HEK293 (cell line): Measurements from ENCODE around the gene MERTK.

ENCODE experiments used
- CTCF ChIA-PET: fragments of 350-600 bp; formaldehyde crosslinking; extraction: SDS; loops from one replicate; lab custom pipeline; 2021; ENCODE audit warnings: antibody characterized with exemption; lab: Yijun Ruan, JAX
- POLR2A ChIA-PET: fragments of 300-600 bp; formaldehyde crosslinking; extraction: SDS; loops from one replicate; lab custom pipeline; 2020; ENCODE audit warnings: antibody characterized with exemption, inconsistent platforms; lab: Yijun Ruan, JAX
- H3K27ac ChIP-seq: fragments of 200-500 bp; sonication (Bioruptor generic); 2 replicates; pipeline ENCODE4 v1.5.1; 2014; ENCODE audit warnings: low read depth, low read length, control low read depth, inconsistent platforms; ENCODE audit errors: extremely low read depth
- H3K36me3 ChIP-seq, 2 experiments: fragments of 200-500 bp in 1 of 2; sonication (Bioruptor generic) in 1 of 2; 1 replicate in 1 of 2; 2 replicates in 1 of 2; pipeline ENCODE4 v1.5.1; 2014 to 2017; ENCODE audit warnings: inconsistent platforms in 2 of 2, low read length in 2 of 2; ENCODE audit not compliant: control insufficient read depth in 2 of 2, insufficient read depth in 1 of 2
- H3K4me1 ChIP-seq: fragments of 200-500 bp; sonication (Bioruptor generic); 2 replicates; pipeline ENCODE4 v1.5.1; 2014; ENCODE audit warnings: mild to moderate bottlenecking, low read length, inconsistent platforms; ENCODE audit not compliant: control insufficient read depth, insufficient read depth
- H3K4me3 ChIP-seq: 2 replicates; pipeline ENCODE4 v1.5.1; 2011; ENCODE audit warnings: low read depth, mild to moderate bottlenecking, control low read depth, low read length, moderate library complexity
- H3K9me3 ChIP-seq: fragments of 200-500 bp; sonication (Bioruptor generic); 2 replicates; pipeline ENCODE4 v1.5.1; 2014; ENCODE audit warnings: low read depth, low read length, inconsistent platforms; ENCODE audit not compliant: control insufficient read depth, insufficient read depth
- ATF2 ChIP-seq: fragments of 450-650 bp; formaldehyde crosslinking; IDR thresholded peaks from 2 replicates; pipeline ENCODE4 v1.5.1; 2016; ENCODE audit warnings: missing biosample characterization, missing genetic modification characterization, low read depth
- CTCF ChIP-seq: fragments of 450-650 bp; formaldehyde crosslinking; IDR thresholded peaks from 2 replicates; pipeline ENCODE4 v1.5.1; 2016; ENCODE audit warnings: missing biosample characterization, missing genetic modification characterization
- FEZF1 ChIP-seq: fragments of 450-650 bp; formaldehyde crosslinking; IDR thresholded peaks from 2 replicates; pipeline ENCODE4 v1.5.1; 2016; ENCODE audit warnings: missing biosample characterization, missing genetic modification characterization
- GLIS2 ChIP-seq: fragments of 450-650 bp; formaldehyde crosslinking; IDR thresholded peaks from 2 replicates; pipeline ENCODE4 v1.5.1; 2016; ENCODE audit warnings: missing biosample characterization, missing genetic modification characterization
- HOXC10 ChIP-seq: sonication (generic); formaldehyde crosslinking; IDR thresholded peaks from 2 replicates; pipeline ENCODE4 v1.8.1; 2023; ENCODE audit warnings: mild to moderate bottlenecking, missing genetic modification reagents
- PRDM1 ChIP-seq: fragments of 450-650 bp; formaldehyde crosslinking; IDR thresholded peaks from 2 replicates; pipeline ENCODE4; 2016; ENCODE audit warnings: missing biosample characterization, missing genetic modification characterization
- SETDB1 ChIP-seq: IDR thresholded peaks from one replicate; pipeline ENCODE4 v1.6.1; 2017; ENCODE audit warnings: mild to moderate bottlenecking, low read length, moderate library complexity, mixed read lengths; ENCODE audit not compliant: insufficient read length
- TRIM28 ChIP-seq: IDR thresholded peaks from 2 replicates; pipeline ENCODE4 v1.6.1; 2011; ENCODE audit warnings: low read length, control low read depth, borderline replicate concordance
- ZBTB17 ChIP-seq: fragments of 450-650 bp; formaldehyde crosslinking; IDR thresholded peaks from 2 replicates; pipeline ENCODE4 v1.5.1; 2016; ENCODE audit warnings: missing biosample characterization, missing genetic modification characterization
- ZBTB49 ChIP-seq: fragments of 450-650 bp; formaldehyde crosslinking; IDR thresholded peaks from 2 replicates; pipeline ENCODE4 v1.5.1; 2016; ENCODE audit warnings: missing biosample characterization, missing genetic modification characterization, low read depth
- ZNF10 ChIP-seq: fragments of 450-650 bp; formaldehyde crosslinking; IDR thresholded peaks from 2 replicates; pipeline ENCODE4 v1.5.1; 2017; ENCODE audit warnings: missing biosample characterization, missing genetic modification characterization
- ZNF138 ChIP-seq: fragments of 450-650 bp; formaldehyde crosslinking; IDR thresholded peaks from 2 replicates; pipeline ENCODE4 v1.5.1; 2016; ENCODE audit warnings: missing biosample characterization, missing genetic modification characterization, borderline replicate concordance
- ZNF239 ChIP-seq: fragments of 450-650 bp; formaldehyde crosslinking; IDR thresholded peaks from 2 replicates; pipeline ENCODE4 v1.5.1; 2016; ENCODE audit warnings: missing biosample characterization, missing genetic modification characterization
- ZNF280C ChIP-seq: fragments of 450-650 bp; formaldehyde crosslinking; IDR thresholded peaks from 2 replicates; pipeline ENCODE4 v1.5.1; 2016; ENCODE audit warnings: missing biosample characterization, missing genetic modification characterization
- ZNF398 ChIP-seq: fragments of 450-650 bp; formaldehyde crosslinking; IDR thresholded peaks from 2 replicates; pipeline ENCODE4 v1.5.1; 2017; ENCODE audit warnings: missing biosample characterization, missing genetic modification characterization
- ZNF488 ChIP-seq: fragments of 450-650 bp; formaldehyde crosslinking; IDR thresholded peaks from 2 replicates; pipeline ENCODE4 v1.5.1; 2016; ENCODE audit warnings: missing biosample characterization, missing genetic modification characterization
- ZNF521 ChIP-seq: fragments of 450-650 bp; formaldehyde crosslinking; IDR thresholded peaks from 2 replicates; pipeline ENCODE4 v1.5.1; 2017; ENCODE audit warnings: missing biosample characterization, mild to moderate bottlenecking, missing genetic modification characterization
- ZNF654 ChIP-seq: fragments of 450-650 bp; formaldehyde crosslinking; IDR thresholded peaks from 2 replicates; pipeline ENCODE4 v1.5.1; 2016; ENCODE audit warnings: low read depth, missing biosample characterization, missing genetic modification characterization
- ZNF658 ChIP-seq: fragments of 450-650 bp; formaldehyde crosslinking; IDR thresholded peaks from 2 replicates; pipeline ENCODE4; 2016; ENCODE audit warnings: missing biosample characterization, missing genetic modification characterization
- ZNF660 ChIP-seq: fragments of 450-650 bp; IDR thresholded peaks from 2 replicates; pipeline ENCODE4 v1.5.1; 2018; ENCODE audit warnings: missing biosample characterization, mild to moderate bottlenecking, missing genetic modification characterization
- ZNF664 ChIP-seq: fragments of 450-650 bp; formaldehyde crosslinking; IDR thresholded peaks from 2 replicates; pipeline ENCODE4 v1.5.1; 2016; ENCODE audit warnings: missing biosample characterization, missing genetic modification characterization
- ZNF670 ChIP-seq: fragments of 450-650 bp; formaldehyde crosslinking; IDR thresholded peaks from 2 replicates; pipeline ENCODE4 v1.5.1; 2016; ENCODE audit warnings: missing biosample characterization, missing genetic modification characterization, low read depth
- ZNF777 ChIP-seq: fragments of 450-650 bp; formaldehyde crosslinking; IDR thresholded peaks from 2 replicates; pipeline ENCODE4 v1.5.1; 2017; ENCODE audit warnings: missing biosample characterization, missing genetic modification characterization, borderline replicate concordance
- ZNF792 ChIP-seq: fragments of 450-650 bp; formaldehyde crosslinking; IDR thresholded peaks from 2 replicates; pipeline ENCODE4 v1.5.1; 2016; ENCODE audit warnings: missing biosample characterization, missing genetic modification characterization
- ZSCAN16 ChIP-seq: fragments of 450-650 bp; formaldehyde crosslinking; IDR thresholded peaks from 2 replicates; pipeline ENCODE4 v1.5.1; 2016; ENCODE audit warnings: missing biosample characterization, missing genetic modification characterization
- ZXDB ChIP-seq: fragments of 450-650 bp; formaldehyde crosslinking; IDR thresholded peaks from 2 replicates; pipeline ENCODE4 v1.5.1; 2016; ENCODE audit warnings: missing biosample characterization, missing genetic modification characterization

Gene MERTK

GRCh38 chr2:112027767-112028166, 129.4 kb downstream of the MERTK start (continued):
- TF ChIP-seq ZNF792 (tag by site-specific recombination): no peak
- no peak for TF ChIP-seq ZNF777 (tag by site-specific recombination)
- TF ChIP-seq ZNF670: no peak
- TF ChIP-seq SETDB1: no peak
- TF ChIP-seq ZNF138 (tag by site-specific recombination): no peak
- no peak for TF ChIP-seq ZNF521 (tag by site-specific recombination)
- TF ChIP-seq ZBTB49: no peak
- TF ChIP-seq GLIS2 (tag by site-specific recombination): no peak

- ChIA-PET POLR2A (no interaction called here), CTCF (interaction anchor here (0.5 kb wide), 1 partner anchor 146 kb away, joined by 3 read pairs; no protein-coding TSS in a partner anchor)
- Histone ChIP-seq H3K27ac (no peak overlapping the region), H3K4me3 (no peak overlapping the region), H3K36me3 (peaks cover 0 to 7% of the 10 kb centered on the region in 2 experiments; a peak in 1 of 3 replicates), H3K9me3 (no peaks in the 10 kb centered on the region), H3K4me1 (peaks cover 6% of the 10 kb centered on the region)
- TF ChIP-seq ZNF658 (tag by site-specific recombination) (no peak), ZNF10 (tag by site-specific recombination) (no peak), ZNF239 (tag by site-specific recombination) (no peak), ZNF488 (tag by site-specific recombination) (no peak), HOXC10 (CRISPR knock-in tag) (no peak), TRIM28 (no peak), ZNF398 (no peak), ZNF280C (tag by site-specific recombination) (no peak), PRDM1 (tag by site-specific recombination) (no peak), ZXDB (no peak), ZNF660 (no peak), SETDB1 (no peak), ATF2 (no peak), ZSCAN16 (tag by site-specific recombination) (no peak), CTCF (tag by site-specific recombination) (no peak), ZNF654 (tag by site-specific recombination) (no peak), ZNF664 (tag by site-specific recombination) (no peak), ZBTB17 (tag by site-specific recombination) (no peak), FEZF1 (no peak)
Observed at GRCh38 chr2:112029164-112029563, 130.8 kb downstream of the MERTK start.
